Cardiac fibroblast (primary cell): Measurements from ENCODE around the gene AMT.

Experiments used
- DNase-seq, 2 donors: peaks; one replicate each; pipeline versions ENCODE4 v3.0.0 to v3.0.0-alpha.2; 2010; ENCODE audit warnings: low read depth in 2 of 2
- H3K4me3 ChIP-seq, 2 donors: replicated peaks in 1 of 2; 1 replicate in 1 of 2; 2 replicates in 1 of 2; pipeline ENCODE4 v1.5.1; 2011; ENCODE audit warnings: low read depth in 2 of 2, low read length in 2 of 2, mild to moderate bottlenecking in 2 of 2, moderate library complexity in 1 of 2
- CTCF ChIP-seq: IDR thresholded peaks from one replicate; pipeline ENCODE4 v1.5.1; 2011; ENCODE audit warnings: low read depth, mild to moderate bottlenecking, low read length, inconsistent platforms

The AMT gene

DNA sequence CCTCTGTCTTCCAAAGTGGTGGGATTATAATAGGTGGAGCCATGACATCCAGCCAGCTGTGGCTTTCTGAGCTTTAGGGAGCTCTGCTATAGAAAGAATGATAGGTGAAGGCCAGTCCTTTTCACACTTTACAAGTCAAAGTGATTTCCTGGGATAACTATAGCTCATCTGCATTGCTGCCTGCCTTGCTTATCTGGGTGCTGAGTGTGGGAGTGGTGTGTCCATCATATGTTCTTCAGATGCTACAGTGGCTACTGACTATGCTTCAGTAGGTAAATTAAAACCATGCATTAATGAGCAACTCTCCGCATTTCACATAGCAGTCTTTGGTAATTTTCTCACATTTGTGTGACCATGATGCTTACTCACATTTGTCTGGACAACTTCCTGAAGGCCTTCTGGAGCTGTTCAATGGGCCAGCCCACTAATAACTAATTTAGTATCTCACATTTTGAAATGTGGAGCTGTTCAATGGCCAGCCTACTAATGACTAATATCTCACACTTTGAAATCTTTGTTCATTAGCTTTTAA, 33.9 kb downstream of the AMT start:
- no peak overlapping the region for H3K4me3 ChIP-seq
- no peak for TF ChIP-seq CTCF
- DNase-seq, result no peak

GRCh38 chr3:49387721-49388120, 34.6 kb downstream of the AMT start:
- no peak overlapping the region for H3K4me3 ChIP-seq
- TF ChIP-seq CTCF, result no peak
- peak in 1 of 2 donors; percentile 64 for DNase-seq

DNA sequence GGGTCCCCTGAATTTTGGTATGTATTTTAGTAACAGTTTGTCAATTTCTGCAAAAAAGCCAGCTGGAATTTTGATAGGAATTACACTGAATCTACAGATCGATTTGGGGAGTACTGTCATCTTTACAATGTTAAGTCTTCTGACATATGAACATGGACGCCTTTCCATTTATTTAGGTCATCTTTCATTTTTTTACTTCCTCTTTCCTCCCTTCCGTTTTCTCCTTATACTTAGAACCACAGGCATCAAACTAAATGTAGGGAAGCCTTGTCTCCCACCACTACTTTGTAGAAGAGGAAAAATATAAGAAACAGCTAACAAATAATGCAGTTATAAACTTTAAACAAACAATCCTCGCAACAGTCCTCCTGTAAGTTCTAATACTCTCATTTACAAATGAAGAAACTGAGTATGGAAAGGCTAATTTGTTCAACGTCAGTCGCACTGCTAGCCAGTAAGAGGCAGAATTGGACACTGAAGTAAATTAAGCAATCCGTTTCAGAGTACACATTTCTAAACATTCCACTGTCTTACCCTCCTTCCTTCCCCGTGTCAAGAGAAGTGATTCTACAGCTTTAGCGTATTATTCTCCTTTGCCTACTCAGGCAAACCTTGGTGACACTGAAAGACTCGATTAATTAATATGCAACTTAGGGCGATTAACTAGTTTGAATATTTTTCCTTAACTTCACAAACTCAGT, 36.1 kb downstream of the AMT start:
- no peak for TF ChIP-seq CTCF
- no peak for DNase-seq
- H3K4me3 ChIP-seq, result no peak overlapping the region

DNA sequence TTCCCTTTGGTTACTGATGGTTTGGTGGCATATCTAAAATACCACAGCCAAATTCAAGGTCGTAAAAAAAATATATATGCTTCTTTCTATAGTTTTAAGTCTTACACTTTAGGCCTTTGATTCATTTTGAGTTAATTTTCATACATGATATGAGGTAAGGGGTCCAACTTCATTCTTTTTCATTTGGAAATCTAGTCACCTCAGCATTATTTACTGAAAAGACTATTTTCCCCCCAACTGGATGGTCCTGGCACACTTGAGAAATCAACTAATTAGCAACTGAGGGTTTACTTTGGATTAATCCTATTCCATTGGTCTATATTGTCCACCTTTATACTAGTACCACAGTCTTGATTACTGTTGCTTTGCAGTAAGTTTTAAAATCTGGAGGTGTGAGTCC, 36.7 kb downstream of the AMT start:
- no peak overlapping the region for H3K4me3 ChIP-seq
- no peak for DNase-seq
- TF ChIP-seq CTCF, result no peak

GRCh38 chr3:49383387-49383786, 38.9 kb downstream of the AMT start:
- no peak overlapping the region for H3K4me3 ChIP-seq
- no peak for DNase-seq
- no peak for TF ChIP-seq CTCF

- no peak overlapping the region for H3K4me3 ChIP-seq
- DNase-seq, result peak; percentile 80 to 92
- no peak for TF ChIP-seq CTCF
Measured at GRCh38 chr3:49378249-49378895, 43.9 kb downstream of the AMT start.
